Measurements from ENCODE around the gene METTL25. TPM values are rescaled to one million over a fixed set of nuclear protein-coding genes. Genes with fewer than 3 reads are reported as not detected.

METTL25 gene
- total RNA-seq, 1 experiment from 2014 or later, result 11.6 TPM

DNA sequence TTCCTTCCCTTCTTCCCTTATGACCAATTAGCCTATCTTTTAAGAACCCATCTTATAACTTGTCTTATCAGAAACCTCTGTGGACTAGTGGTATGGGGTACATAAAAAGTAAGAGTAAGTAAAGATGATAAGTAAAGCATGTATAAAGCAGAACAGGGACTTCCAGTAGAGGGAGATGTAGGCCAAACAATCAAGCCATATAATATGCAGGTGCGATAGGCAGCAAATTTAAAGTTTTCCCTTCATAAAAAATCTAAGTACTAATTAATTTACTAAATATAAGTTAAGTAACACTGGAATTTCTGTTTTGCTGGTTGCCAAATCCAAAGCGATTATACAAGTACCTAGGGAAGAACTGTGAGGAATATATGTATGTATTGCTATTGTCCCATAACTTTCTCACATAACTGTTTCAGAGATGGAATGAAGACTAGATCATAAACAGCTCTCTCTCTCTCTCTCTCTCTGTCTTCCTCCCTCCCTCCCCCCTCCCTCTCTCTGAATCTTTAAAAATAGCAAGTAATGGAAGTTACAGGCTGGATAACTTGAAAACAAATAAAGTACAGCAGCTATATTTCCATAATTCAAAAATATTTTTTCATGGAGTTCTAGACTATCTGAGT is 25.7 kb downstream of the METTL25 start:
- TF ChIP-seq, protein P1, sequence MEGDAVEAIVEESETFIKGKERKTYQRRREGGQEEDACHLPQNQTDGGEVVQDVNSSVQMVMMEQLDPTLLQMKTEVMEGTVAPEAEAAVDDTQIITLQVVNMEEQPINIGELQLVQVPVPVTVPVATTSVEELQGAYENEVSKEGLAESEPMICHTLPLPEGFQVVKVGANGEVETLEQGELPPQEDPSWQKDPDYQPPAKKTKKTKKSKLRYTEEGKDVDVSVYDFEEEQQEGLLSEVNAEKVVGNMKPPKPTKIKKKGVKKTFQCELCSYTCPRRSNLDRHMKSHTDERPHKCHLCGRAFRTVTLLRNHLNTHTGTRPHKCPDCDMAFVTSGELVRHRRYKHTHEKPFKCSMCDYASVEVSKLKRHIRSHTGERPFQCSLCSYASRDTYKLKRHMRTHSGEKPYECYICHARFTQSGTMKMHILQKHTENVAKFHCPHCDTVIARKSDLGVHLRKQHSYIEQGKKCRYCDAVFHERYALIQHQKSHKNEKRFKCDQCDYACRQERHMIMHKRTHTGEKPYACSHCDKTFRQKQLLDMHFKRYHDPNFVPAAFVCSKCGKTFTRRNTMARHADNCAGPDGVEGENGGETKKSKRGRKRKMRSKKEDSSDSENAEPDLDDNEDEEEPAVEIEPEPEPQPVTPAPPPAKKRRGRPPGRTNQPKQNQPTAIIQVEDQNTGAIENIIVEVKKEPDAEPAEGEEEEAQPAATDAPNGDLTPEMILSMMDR (conservative IDR thresholded peaks at IDR 0.05), result peak; percentile 53
- no CpG with 5 or more reads among the region's 2 CpGs for WGBS (ENCODE audit: extremely low coverage, insufficient read length, low lambda C conversion rate)

More for the DNA sequence above, 25.7 kb downstream of the METTL25 start:
- Histone ChIP-seq H3K23me2 (ENCODE audit: insufficient read length, low read depth, low read length, poor library complexity, severe bottlenecking) (no peaks in the 10 kb centered on the region), H4K8ac (replicated peaks; ENCODE audit: insufficient read length, low read depth, low read length) (no peak overlapping the region), H3K9me3 (ENCODE audit: control insufficient read depth, low read depth, low read length) (no peaks in the 10 kb centered on the region), H2BK120ac (ENCODE audit: low read depth, low read length, poor library complexity, severe bottlenecking) (no peak overlapping the region), H2BK5ac (ENCODE audit: insufficient read length, low read length) (no peak overlapping the region), H3K4me1 (ENCODE audit: insufficient read depth, low read length) (no peaks in the 10 kb centered on the region), H3K56ac (ENCODE audit: insufficient read length, low read depth, low read length) (no peak overlapping the region), H2AK5ac (ENCODE audit: insufficient read length, low read length) (no peak overlapping the region), H3K79me2 (ENCODE audit: insufficient read depth, low read length) (no peaks in the 10 kb centered on the region), H3K27me3 (ENCODE audit: insufficient read depth, low read length) (no peaks in the 10 kb centered on the region), H3K79me1 (ENCODE audit: insufficient read depth, low read depth, low read length, poor library complexity, severe bottlenecking) (no peaks in the 10 kb centered on the region), H3K14ac (ENCODE audit: insufficient read depth, low read length) (no peak overlapping the region), H2BK15ac (ENCODE audit: low read depth, low read length) (no peak overlapping the region), H3K4me2 (ENCODE audit: insufficient read depth, insufficient read length, low read length) (no peak overlapping the region), H3K18ac (ENCODE audit: insufficient read length, low read depth, low read length) (no peak overlapping the region), H2AFZ (ENCODE audit: low read length) (no peak overlapping the region), H4K20me1 (ENCODE audit: control insufficient read depth, insufficient read depth, insufficient read length) (no peaks in the 10 kb centered on the region), H3K23ac (ENCODE audit: insufficient read length, low read depth, low read length) (no peak overlapping the region), H4K5ac (ENCODE audit: insufficient read length, low read depth, low read length) (no peak overlapping the region), H2BK20ac (ENCODE audit: low read depth, low read length, poor library complexity, severe bottlenecking) (no peak overlapping the region), H4K91ac (ENCODE audit: insufficient read length, low read depth, low read length) (no peak overlapping the region), H3K4ac (ENCODE audit: low read depth, low read length) (no peak overlapping the region), H3K9ac (ENCODE audit: extremely low read depth, insufficient read length, low read length) (no peak overlapping the region), H3K27ac (ENCODE audit: insufficient read length, low read depth, low read length) (no peak overlapping the region), H2BK12ac (ENCODE audit: insufficient read length, low read depth, low read length) (no peak overlapping the region), H3T11ph (ENCODE audit: low read length) (no peak overlapping the region)
- DNase-seq, result no peak
- H3K4me3 Mint-ChIP-seq, result no peak overlapping the region
- H3K27me3 Mint-ChIP-seq (ENCODE audit: low read depth), result peaks cover 2% of the 10 kb centered on the region; the same call in 1 of the 2 replicates
- H3K4me1 Mint-ChIP-seq, result no peaks in the 10 kb centered on the region
- H3K36me3 Mint-ChIP-seq (ENCODE audit: insufficient read depth in 1 of 3, low read depth in 3 of 3), result 0 out of 7 replicates have a peak, but pooled peaks cover 0 to 2% (median 0%) of the 10 kb centered on the region in 3 experiments
- H3K27ac Mint-ChIP-seq, result no peak overlapping the region
- H3K9me3 Mint-ChIP-seq, result no peaks in the 10 kb centered on the region
